Measurements from ENCODE around the gene RNASE8.
A peak's percentile ranks its signal among the peaks of the same experiment; 100 is the strongest.

Gene RNASE8

DNA sequence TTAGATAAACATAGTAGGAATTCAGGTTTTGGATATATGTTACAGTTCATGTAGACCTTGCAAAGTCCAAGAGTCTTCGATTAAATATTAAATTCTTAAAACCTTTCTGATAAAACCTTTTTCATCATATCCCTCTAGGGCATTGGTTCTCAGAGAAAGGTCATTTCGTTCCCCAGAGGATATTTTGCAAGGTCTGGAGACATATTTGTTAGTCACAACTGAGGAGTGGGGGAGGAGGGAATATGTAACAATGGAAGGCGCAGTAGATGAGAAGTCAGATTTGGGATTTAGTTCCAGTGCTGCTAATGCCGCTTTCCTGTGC, 48.5 kb downstream of the RNASE8 start:
- TF ChIP-seq, protein P1, sequence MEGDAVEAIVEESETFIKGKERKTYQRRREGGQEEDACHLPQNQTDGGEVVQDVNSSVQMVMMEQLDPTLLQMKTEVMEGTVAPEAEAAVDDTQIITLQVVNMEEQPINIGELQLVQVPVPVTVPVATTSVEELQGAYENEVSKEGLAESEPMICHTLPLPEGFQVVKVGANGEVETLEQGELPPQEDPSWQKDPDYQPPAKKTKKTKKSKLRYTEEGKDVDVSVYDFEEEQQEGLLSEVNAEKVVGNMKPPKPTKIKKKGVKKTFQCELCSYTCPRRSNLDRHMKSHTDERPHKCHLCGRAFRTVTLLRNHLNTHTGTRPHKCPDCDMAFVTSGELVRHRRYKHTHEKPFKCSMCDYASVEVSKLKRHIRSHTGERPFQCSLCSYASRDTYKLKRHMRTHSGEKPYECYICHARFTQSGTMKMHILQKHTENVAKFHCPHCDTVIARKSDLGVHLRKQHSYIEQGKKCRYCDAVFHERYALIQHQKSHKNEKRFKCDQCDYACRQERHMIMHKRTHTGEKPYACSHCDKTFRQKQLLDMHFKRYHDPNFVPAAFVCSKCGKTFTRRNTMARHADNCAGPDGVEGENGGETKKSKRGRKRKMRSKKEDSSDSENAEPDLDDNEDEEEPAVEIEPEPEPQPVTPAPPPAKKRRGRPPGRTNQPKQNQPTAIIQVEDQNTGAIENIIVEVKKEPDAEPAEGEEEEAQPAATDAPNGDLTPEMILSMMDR (IDR thresholded peaks at IDR 0.05; ENCODE audit: insufficient read depth, low read length, poor library complexity, severe bottlenecking), result no peak
- no peaks in the 10 kb centered on the region for H3K36me3 ChIP-seq (ENCODE audit: control insufficient read depth, insufficient read depth, low read length)
- H3K27me3 ChIP-seq (replicated peaks; ENCODE audit: control insufficient read depth, insufficient read depth, low read length), result no peaks in the 10 kb centered on the region
- no peak for DNase-seq (ENCODE audit: extremely low read depth, insufficient read length)
- no peak overlapping the region for H3K4me3 ChIP-seq (replicated peaks; ENCODE audit: low read depth, low read length)

DNA sequence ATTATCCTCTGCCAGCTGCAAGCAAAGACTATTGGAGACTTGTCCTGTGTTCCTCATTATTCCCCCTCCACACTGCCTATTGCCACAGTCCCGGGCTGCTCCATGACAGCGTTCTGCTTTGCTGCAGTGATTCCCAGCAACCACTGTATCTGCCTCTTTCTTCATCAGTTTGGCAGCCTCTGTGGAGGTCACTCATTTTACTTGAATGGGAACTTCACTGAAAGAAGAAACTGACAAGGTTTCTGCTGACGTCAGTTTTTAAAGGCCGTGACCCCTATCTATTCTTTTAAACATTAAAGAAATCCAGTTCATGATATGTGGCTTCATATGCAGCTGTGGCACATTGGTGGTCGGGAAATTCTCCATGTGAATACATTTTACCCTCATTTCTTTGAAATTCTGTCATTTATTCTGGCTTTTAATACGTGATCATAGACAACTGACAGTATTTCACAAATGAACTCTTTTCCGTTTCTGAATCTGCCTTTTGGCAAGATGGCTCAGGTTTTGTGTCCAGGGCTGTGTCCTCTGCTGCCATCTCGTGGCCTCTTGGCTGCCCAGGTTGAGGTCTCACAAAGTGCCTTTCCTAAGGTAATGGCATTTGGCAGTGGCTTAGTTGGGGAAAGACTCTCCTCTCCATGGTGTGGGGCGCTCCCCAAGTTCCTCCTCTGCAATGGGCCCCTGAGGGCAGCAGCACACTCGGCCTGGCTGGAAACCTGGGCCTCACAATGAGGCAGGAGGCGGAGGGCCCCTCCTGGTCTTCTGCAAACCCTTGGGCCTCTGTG, 49.1 kb downstream of the RNASE8 start:
- TF ChIP-seq, protein P1 (IDR thresholded peaks at IDR 0.05; ENCODE audit: insufficient read depth, low read length, poor library complexity, severe bottlenecking), result peak; percentile 93
- Histone ChIP-seq H3K36me3 (ENCODE audit: control insufficient read depth, insufficient read depth, low read length) (no peaks in the 10 kb centered on the region), H3K4me3 (replicated peaks; ENCODE audit: low read depth, low read length) (no peak overlapping the region), H3K27me3 (replicated peaks; ENCODE audit: control insufficient read depth, insufficient read depth, low read length) (no peaks in the 10 kb centered on the region)
- no peak for DNase-seq (ENCODE audit: extremely low read depth, insufficient read length)

DNA sequence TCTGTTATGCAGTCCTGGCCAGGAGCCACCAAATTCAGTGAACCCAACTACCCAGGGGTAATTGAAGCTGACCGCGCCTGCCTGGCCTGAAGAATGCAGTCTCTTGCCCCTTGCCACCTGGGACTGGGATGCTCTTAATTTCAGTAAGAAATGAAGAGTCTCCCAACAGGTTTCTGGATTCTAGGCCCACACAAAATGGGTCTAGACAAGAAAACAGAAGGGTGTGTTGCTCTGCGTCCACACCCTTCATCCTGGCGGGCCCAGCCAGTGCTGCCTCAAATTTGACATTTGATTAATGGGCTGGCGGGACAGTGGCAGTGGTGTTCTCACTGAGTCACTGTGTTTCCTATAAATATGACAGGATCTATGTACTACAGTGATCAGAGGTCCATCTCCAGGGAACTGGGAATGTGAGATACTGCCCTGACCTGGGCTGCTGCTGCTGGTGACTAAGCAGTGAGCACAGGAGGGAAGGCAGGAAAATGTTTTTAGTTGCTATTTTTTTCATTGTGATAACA, 49.7 kb downstream of the RNASE8 start:
- Histone ChIP-seq H3K36me3 (ENCODE audit: control insufficient read depth, insufficient read depth, low read length) (no peaks in the 10 kb centered on the region), H3K4me3 (replicated peaks; ENCODE audit: low read depth, low read length) (no peak overlapping the region)
- TF ChIP-seq, protein P1 (IDR thresholded peaks at IDR 0.05; ENCODE audit: insufficient read depth, low read length, poor library complexity, severe bottlenecking), result no peak

More for the DNA sequence above, 49.7 kb downstream of the RNASE8 start:
- no peak for DNase-seq (ENCODE audit: extremely low read depth, insufficient read length)
- H3K27me3 ChIP-seq (replicated peaks; ENCODE audit: control insufficient read depth, insufficient read depth, low read length), result no peaks in the 10 kb centered on the region
